ENCODE results near the gene TBC1D9. TPM values are rescaled to one million over a fixed set of nuclear protein-coding genes. Genes with fewer than 3 reads are reported as not detected.
A peak's percentile ranks its signal among the peaks of the same experiment; 100 is the strongest.

The TBC1D9 gene
- total and polyA plus RNA-seq, 2 of the 13 experiments (the other 11 are each of a cell fraction or from before 2014, with no cell fraction given), result 11.9 to 12.2 TPM

DNA sequence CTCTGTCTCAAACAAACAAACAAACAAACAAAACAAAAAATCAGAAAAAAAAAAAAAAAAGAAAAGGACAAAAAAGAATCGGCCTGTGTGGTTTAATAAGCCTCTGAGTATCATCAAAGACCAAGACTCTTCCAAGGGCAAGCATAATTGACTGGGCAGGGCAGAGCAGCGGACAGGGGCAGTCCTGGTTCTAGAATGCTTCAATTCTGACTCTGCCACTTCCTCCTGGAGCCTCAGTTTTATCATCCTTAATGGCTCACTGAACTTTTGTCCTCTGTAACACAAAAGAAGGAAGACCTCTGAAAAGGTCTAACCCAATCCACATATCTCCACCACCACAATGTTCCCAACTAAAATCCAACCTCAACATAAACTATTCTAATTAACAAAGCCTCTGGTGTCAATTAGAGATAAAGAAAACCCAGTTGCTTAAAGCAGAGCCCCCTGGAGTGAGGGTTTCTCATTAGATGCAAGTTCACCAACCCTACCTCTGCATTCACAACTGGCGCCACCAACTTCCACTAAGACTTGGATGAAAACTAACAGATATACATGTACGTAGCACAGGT, 51.7 kb downstream of the TBC1D9 start (continued):
- TF ChIP-seq, protein P1, sequence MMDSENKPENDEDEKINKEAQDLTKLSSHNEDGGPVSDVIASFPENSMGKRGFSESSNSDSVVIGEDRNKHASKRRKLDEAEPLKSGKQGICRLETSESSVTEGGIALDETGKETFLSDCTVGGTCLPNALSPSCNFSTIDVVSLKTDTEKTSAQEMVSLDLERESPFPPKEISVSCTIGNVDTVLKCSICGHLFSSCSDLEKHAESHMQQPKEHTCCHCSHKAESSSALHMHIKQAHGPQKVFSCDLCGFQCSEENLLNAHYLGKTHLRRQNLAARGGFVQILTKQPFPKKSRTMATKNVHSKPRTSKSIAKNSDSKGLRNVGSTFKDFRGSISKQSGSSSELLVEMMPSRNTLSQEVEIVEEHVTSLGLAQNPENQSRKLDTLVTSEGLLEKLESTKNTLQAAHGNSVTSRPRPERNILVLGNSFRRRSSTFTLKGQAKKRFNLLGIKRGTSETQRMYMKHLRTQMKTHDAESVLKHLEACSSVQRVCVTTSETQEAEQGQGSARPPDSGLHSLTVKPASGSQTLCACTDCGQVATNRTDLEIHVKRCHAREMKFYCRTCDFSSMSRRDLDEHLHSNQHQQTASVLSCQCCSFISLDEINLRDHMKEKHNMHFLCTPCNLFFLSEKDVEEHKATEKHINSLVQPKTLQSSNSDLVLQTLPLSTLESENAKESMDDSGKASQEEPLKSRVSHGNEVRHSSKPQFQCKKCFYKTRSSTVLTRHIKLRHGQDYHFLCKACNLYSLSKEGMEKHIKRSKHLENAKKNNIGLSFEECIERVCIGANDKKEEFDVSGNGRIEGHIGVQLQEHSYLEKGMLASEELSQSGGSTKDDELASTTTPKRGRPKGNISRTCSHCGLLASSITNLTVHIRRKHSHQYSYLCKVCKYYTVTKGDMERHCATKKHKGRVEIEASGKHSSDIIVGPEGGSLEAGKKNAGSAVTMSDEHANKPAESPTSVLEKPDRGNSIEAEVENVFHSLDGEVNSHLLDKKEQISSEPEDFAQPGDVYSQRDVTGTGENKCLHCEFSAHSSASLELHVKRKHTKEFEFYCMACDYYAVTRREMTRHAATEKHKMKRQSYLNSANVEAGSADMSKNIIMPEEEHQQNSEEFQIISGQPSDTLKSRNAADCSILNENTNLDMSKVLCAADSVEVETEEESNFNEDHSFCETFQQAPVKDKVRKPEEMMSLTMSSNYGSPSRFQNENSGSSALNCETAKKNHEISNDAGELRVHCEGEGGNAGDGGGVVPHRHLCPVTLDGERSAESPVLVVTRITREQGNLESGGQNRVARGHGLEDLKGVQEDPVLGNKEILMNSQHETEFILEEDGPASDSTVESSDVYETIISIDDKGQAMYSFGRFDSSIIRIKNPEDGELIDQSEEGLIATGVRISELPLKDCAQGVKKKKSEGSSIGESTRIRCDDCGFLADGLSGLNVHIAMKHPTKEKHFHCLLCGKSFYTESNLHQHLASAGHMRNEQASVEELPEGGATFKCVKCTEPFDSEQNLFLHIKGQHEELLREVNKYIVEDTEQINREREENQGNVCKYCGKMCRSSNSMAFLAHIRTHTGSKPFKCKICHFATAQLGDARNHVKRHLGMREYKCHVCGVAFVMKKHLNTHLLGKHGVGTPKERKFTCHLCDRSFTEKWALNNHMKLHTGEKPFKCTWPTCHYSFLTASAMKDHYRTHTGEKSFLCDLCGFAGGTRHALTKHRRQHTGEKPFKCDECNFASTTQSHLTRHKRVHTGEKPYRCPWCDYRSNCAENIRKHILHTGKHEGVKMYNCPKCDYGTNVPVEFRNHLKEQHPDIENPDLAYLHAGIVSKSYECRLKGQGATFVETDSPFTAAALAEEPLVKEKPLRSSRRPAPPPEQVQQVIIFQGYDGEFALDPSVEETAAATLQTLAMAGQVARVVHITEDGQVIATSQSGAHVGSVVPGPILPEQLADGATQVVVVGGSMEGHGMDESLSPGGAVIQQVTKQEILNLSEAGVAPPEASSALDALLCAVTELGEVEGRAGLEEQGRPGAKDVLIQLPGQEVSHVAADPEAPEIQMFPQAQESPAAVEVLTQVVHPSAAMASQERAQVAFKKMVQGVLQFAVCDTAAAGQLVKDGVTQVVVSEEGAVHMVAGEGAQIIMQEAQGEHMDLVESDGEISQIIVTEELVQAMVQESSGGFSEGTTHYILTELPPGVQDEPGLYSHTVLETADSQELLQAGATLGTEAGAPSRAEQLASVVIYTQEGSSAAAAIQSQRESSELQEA (CRISPR knock-in tag; IDR thresholded peaks at IDR 0.05; ENCODE audit: not compliant biosample characterization), result no peak

GRCh38 chr4:140703463-140703862, 52.7 kb downstream of the TBC1D9 start:
- in situ Hi-C loops (cut with HindIII; ENCODE audit: extremely low pct_ligation_motif_present, low pct_unique_long_range_greater_than_20kb), result no loop called here
- no peaks in the 10 kb centered on the region for H3K27me3 ChIP-seq (ENCODE audit: control insufficient read depth in 1 of 2, insufficient read depth in 2 of 2, low read length in 2 of 2)
- no peak overlapping the region for H3K4me2 ChIP-seq (ENCODE audit: low read depth, low read length)
- peak; percentile 68 for FAIRE-seq
- H3K36me3 ChIP-seq (replicated peaks in 1 of 2; ENCODE audit: control insufficient read depth in 1 of 2, insufficient read depth in 2 of 2, low read length in 2 of 2), result peaks cover 2 to 8% of the 10 kb centered on the region in 2 experiments; a peak in 4 of 5 replicates
- no peak overlapping the region for H3K9ac ChIP-seq (ENCODE audit: insufficient read depth, low read depth, low read length)
- H3K27ac ChIP-seq (ENCODE audit: extremely low read length, insufficient read depth, low read length), result peak overlapping the region; percentile 39
- CTCF ChIA-PET (ENCODE audit: low intra/inter-chr PET ratio, low total read pairs), result no interaction called here
- WGBS (ENCODE audit: low lambda C conversion rate), result 30% methylated on average over 2 of the region's 2 CpGs
- peaks cover 6% of the 10 kb centered on the region for H3K79me2 ChIP-seq (ENCODE audit: insufficient read depth, low read length)
- no peak overlapping the region for H2AFZ ChIP-seq (ENCODE audit: low read length)
- no peak overlapping the region for H3K4me3 ChIP-seq (replicated peaks in 1 of 3; ENCODE audit: insufficient read depth in 1 of 3, low read depth in 2 of 3, low read length in 3 of 3)
- peak; percentile 35 for DNase-seq (ENCODE audit: low spot score)
- peaks cover 76% of the 10 kb centered on the region for H3K4me1 ChIP-seq (ENCODE audit: insufficient read depth, low read length)
- intact Hi-C loops (cut with micrococcal nuclease; ENCODE audit: unreplicated experiment), result no loop called here
- no peaks in the 10 kb centered on the region for H3K9me3 ChIP-seq (ENCODE audit: low read length)
- POLR2A ChIA-PET, result interaction anchor here (0.8 kb wide), 1 partner anchor 53 kb away, joined by 3 read pairs; the partner anchor contains the start of gene TBC1D9
- ATAC-seq, result peak; percentile 55
- H4K20me1 ChIP-seq (ENCODE audit: insufficient read depth, low read length), result no peaks in the 10 kb centered on the region
- BruUV-seq (replicated peaks), result no TSS peak
- TF ChIP-seq SALL1 (CRISPR knock-in tag; IDR thresholded peaks at IDR 0.05) (peak; percentile 17; the same call in 1 of the 2 replicates), ESRRA (CRISPR knock-in tag; IDR thresholded peaks at IDR 0.05; ENCODE audit: low read depth) (peak; percentile 95), NFE2 (CRISPR knock-in tag; IDR thresholded peaks at IDR 0.05) (no peak), MIXL1 (CRISPR knock-in tag; IDR thresholded peaks at IDR 0.05) (0 out of 2 replicates have a peak, but pooled peaks have one; percentile 27), NCOA2 (CRISPR knock-in tag; IDR thresholded peaks at IDR 0.05) (0 out of 2 replicates have a peak, but pooled peaks have one; percentile 25), FOXJ3 (CRISPR knock-in tag; IDR thresholded peaks at IDR 0.05; ENCODE audit: borderline replicate concordance) (0 out of 2 replicates have a peak, but pooled peaks have one; percentile 20), HNF4A (CRISPR knock-in tag; IDR thresholded peaks at IDR 0.05) (peak; percentile 65), BHLHE40 (IDR thresholded peaks at IDR 0.05; ENCODE audit: low read length) (no peak), ERF (CRISPR knock-in tag; IDR thresholded peaks at IDR 0.05) (0 out of 2 replicates have a peak, but pooled peaks have one; percentile 11), ZNF430 (CRISPR knock-in tag; IDR thresholded peaks at IDR 0.05) (no peak), RARA (CRISPR knock-in tag; IDR thresholded peaks at IDR 0.05) (peak; percentile 91)
- TF ChIP-seq, protein P2, sequence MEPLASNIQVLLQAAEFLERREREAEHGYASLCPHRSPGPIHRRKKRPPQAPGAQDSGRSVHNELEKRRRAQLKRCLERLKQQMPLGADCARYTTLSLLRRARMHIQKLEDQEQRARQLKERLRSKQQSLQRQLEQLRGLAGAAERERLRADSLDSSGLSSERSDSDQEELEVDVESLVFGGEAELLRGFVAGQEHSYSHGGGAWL (CRISPR knock-in tag; IDR thresholded peaks at IDR 0.05), result no peak
- TF ChIP-seq, protein P3, sequence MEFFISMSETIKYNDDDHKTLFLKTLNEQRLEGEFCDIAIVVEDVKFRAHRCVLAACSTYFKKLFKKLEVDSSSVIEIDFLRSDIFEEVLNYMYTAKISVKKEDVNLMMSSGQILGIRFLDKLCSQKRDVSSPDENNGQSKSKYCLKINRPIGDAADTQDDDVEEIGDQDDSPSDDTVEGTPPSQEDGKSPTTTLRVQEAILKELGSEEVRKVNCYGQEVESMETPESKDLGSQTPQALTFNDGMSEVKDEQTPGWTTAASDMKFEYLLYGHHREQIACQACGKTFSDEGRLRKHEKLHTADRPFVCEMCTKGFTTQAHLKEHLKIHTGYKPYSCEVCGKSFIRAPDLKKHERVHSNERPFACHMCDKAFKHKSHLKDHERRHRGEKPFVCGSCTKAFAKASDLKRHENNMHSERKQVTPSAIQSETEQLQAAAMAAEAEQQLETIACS (CRISPR knock-in tag; IDR thresholded peaks at IDR 0.05), result no peak

All from HepG2 (cell line).